ENCODE data around the gene PVALB.

Gene PVALB, protein sequence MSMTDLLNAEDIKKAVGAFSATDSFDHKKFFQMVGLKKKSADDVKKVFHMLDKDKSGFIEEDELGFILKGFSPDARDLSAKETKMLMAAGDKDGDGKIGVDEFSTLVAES

GRCh38 chr22:36816636-36817524 is at the start of gene PVALB:
PVALB (minus strand) TSS chr22:36817035; CDS start chr22:36817005, 30 bp downstream.
- no peak for DNase-seq

DNA sequence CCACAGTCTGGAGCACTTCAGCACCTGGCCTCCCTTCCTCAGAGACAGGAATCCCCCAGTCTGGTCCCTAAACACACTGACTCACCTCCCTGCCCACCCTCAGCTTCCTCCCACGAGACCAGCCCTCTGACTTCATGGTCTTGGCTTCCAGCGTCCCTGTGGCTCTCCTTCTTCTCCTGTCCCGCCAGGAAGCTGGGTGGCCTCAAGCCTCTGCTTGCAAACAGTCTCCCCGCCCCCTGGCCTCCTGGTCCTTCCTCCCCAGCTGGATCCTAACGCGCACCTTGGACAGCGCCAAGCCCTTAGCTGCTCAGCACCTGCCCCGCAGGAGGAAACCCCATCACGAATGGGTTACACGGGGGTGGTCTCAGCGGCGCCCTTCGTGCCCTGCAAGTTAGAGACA is 48.5 kb upstream of the PVALB start:
- no peak for DNase-seq

DNA sequence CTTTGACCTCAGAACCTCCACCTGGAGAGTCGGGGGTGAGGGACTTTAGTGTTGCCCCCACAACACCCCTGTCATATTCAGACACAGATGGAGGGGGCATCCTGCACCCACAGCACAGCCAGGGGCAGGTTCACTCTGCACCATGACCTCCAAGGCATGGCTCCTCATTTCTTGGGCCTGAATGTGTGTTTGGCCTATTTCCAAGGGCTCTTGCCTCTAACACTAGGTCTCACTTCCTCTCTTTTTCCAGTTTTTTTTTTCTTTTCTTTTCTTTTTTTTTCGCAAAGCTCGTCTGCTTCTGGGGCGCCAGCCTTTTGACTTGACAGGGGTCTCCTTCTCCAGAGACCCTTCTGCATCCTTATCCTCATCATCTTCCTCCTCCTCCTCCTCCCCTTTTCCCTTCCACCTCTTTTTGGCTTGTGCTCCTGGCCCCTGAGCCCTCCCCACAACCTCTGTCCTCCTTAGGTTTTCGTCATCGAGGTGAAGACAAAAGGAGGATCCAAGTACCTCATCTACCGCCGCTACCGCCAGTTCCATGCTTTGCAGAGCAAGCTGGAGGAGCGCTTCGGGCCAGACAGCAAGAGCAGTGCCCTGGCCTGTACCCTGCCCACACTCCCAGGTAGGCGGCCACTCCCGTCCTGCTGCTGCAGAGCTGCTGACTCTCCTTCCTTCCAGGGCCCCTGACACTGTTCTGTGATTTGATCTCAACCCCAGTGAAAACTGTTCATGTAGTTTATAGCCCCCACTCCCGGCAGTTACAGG is 47.8 kb upstream of the PVALB start:
- no peak for DNase-seq

GRCh38 chr22:36863979-36864378 is 47.1 kb upstream of the PVALB start:
- DNase-seq: no peak

GRCh38 chr22:36863281-36863680 is 46.4 kb upstream of the PVALB start:
- no peak for DNase-seq

DNA sequence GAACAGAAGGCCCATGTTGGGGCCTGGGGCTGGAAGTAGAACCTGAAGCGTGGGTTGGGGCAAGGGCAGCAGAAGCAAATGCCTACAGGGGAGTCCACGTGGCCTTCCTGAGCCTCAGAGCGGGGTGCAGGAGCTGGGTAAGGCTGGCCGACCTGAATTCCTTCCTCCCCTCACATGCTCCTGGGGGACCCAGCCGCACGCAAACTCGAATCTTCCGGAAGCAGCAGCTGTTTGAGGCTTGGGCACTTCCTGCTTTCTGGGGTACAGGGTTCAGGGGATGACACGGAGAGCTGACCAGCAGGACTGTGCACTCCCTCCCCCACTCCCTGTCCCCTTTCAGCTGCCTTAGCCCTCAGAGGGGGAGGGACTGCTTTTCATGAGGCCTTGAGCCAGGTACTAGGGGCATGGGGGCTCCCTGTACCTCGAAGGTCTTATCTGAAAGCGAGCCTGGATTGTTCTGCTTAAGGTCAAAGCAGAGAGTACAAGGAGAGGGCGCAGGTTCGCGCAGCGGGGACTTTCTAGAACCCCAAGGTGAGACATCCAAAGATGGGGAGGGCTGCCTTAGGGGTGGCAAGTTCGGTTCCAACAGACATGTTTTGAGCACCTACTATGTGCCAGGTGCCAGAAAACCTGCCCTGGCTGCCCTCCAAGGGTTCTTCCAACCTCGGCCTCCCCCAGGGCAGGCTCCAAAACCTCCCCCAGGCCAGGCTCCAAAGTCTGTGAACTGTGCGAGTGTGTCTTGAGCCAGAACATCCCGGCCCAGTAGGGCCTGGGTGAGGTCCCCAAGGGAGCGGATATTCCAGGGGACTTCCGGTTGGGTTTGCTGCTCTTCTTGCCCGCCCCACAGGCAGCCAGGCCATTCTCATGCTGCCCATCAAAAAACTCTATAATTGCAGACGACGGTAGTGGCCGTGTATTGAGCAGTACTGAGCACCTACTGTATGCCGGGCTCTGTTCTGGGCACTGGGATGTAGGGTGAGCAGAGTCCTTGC is 45.7 kb upstream of the PVALB start:
- DNase-seq: no peak

DNA sequence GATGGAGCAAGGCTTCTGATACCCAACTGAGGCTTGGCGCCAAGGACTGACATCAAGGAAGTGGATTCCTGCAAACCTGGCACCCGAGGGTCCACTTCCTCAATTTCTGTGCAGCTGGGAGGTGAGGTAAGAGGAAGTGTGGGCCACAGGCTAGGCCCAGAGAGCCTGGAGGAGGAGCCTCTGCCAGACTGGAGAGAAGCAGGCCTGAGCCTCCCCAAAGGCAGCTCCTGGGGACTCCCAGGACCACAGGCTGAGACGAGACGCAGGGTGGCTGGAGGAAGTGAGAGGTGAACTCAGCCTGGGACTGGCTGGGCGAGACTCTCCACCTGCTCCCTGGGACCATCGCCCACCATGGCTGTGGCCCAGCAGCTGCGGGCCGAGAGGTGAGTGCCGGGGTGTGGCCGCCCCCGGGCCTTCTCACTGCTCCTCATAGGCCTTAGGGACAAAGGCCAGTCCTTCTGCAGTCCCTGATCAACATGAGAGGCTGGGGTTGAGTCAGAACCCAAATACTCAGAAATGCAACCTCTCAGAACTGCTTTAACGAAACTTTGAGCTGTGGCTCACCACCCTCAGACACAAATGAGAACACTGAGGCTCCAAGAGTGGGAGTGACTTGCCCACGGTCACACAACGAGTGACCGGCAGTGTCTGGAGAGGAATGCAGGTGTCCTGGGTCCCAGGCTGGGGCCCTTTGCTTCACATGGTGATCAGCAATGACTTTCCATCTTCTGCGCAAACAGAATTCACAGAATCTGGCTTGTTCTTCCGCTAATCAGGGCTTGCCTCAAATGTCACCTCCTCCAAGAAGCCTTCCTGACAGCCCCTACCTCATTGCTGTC is 44.2 kb upstream of the PVALB start, which contains the start of gene NCF4:
Gene NCF4 (plus strand): TSS at position 186 of the 839 bp plus-strand sequence. CDS start 166 bp downstream, at position 352.
- peak; percentile 92 for DNase-seq

DNA sequence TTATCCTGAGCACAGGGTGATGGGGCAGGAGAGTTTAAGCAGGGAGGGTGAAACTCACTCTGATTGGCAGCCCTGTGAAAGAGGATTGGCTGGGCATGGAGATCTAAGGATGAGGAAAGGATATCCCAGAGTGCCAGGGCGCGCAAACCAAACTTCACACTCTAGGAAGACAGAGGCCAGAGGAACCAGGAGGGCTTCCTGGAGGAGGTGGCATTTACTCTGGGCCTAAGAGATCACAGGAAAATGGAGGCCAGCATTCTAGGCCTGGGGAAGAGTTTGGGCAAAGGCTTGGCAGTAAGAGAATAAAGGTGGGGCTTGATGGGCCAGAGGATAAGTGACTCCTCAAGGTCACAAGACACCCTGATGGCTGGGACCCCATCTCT is 43.6 kb upstream of the PVALB start:
- DNase-seq: no peak

DNA sequence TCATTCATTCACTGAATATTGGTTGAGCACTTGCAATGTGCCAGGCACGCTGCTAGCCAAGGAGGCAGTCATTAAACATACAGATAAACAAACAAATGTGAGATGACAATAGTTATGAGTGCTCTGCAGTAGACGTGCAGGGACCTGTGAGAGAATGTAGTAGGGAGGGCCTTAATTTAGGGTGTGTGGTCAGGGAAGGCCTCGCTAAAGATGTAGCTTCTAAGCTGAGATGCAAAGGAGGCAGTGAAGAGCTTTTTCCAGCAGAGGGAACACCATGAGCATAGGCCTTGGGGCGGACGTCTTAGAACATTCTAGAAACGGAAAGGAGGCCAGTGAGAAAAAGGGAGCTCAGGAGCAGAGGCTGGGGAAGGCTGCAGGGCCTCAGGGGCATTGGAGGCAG is 43.2 kb upstream of the PVALB start:
- DNase-seq: no peak

DNA sequence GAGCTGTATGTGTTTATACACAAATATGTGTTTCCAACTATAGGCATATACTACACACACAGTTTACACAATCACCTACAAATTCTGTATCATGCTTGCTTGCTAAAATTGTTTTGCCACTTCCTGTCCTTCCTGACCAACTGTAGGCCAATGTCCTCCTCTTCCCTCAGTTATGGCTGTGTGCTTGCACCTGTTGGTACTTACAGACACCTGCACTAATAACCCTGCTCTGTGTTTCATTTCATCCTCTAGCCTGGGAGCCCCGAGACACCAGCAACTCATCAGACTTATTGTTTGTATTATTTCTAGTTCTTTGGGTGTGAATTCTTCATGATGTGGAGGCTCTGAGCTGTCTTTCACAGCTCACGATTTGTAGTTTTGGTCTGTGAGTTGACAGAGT is 42.1 kb upstream of the PVALB start:
- DNase-seq: no peak

DNA sequence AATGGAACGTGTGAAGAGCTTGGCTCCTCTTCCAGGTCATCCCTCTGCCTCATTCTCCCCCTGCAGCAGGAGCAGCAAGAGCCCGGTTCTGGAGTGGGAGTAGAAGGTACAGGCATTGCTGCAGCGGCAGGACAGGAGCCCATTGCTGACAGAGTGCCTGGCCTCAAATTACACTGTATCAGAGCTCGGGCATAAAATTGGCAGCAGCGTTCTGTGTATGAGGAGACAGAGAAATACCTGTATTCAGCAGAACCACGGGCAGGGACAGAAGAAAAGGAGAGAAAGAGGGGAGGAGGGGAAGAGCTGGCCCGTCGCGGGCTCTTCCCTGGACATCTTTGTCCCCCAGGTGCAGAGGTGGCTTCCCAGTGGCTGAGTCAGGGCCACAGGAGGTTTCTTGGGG is 41.3 kb upstream of the PVALB start:
- no peak for DNase-seq

GRCh38 chr22:36856792-36857135 is 39.9 kb upstream of the PVALB start:
- no peak for DNase-seq

GRCh38 chr22:36856121-36856791 is 39.4 kb upstream of the PVALB start:
- no peak for DNase-seq

DNA sequence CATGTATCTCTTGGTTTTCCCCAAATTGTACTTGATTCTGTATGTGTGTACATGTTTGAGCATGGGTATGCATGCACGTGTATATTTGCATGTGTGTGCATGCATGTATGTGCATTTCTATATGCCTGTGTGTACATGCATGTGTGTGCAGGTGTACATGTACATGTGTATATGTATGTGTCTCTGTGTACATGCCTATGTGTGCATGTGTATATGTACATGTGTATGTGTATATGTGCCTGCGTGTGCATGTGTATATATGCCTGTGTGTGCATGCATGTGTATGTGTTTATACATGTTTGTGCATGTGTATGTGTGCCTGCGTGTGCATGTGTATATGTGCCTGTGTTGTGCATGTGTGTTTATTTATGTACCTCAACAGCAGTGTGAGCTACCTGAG is 38.6 kb upstream of the PVALB start:
- DNase-seq: no peak

GRCh38 chr22:36853407-36854099 is 36.7 kb upstream of the PVALB start:
- DNase-seq: no peak

GRCh38 chr22:36852056-36852973 is 35.5 kb upstream of the PVALB start:
- DNase-seq: no peak

DNA sequence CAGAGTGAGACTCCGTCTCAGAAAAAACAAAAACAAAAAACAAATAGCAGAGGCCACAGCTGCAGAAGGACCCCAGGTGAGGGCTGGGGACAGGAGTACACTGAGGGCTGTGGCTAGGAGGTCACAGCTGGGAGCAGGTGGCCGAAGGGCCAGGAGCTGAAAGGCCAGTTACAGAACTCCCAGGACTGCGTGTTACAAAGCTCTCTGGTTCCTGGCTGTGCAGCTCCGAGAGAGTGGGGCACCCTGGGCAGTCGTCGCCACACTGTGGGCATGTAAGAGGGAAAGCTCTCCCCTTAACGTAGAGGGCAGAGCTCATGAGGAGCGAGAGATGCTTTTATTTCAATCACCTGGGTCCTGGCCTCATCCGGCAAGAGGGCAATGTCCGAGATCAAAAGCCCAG is 33.8 kb upstream of the PVALB start:
- DNase-seq: no peak

DNA sequence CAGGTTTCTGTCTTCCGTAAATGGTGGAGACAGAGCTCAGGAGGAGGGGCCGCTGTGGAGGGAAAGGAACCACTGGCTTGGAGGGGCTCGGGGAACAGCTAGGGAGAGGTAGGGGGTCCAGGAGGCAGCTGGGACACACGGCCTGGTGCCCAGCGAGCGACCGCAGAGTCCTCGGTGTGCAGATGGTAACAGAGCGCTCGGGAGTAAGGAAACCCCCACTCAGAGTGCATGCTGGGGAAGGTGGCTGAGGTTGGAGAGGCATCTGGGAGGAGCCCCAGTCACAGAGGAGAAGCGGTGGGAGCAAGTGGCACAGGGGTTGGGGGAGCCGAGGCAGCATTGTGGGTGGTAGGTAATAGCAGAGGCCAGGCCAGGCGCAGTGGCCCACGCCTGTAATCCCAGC is 33.2 kb upstream of the PVALB start:
- no peak for DNase-seq

DNA sequence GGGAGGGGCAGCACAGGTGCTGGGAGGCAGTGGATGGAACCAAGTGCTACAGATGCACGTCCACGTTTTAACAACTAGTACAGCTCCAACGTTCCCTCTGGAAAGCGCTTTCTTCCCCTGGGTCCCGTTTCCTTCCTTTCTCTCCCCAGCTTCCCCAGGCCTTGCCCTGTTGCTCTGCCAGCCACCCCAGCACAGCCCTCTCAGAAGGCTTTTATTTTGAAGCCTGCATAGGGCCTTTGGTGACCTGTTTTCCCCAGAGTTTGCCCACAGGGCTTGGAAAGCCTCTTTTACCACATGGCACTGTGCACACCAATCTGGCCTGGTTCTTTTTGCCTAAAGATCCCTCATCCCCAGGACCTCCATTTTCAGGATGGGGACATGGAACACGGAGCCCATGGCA is 30.1 kb upstream of the PVALB start:
- no peak for DNase-seq

Data from SIG-M5 (cell line).